H1 (cell line): ENCODE measurements around the gene RAB1B. TPM values are rescaled to one million over a fixed set of nuclear protein-coding genes. Genes with fewer than 3 reads are reported as not detected.

Source experiments
- CTCF ChIA-PET: fragments of 300-600 bp; sonication (Branson Sonifier 250); formaldehyde crosslinking; loops from one replicate; lab custom pipeline; 2021; ENCODE audit not compliant: partially characterized antibody; lab: Charles Lee
- POLR2A ChIA-PET: fragments of 300-600 bp; sonication (Branson Sonifier 250); formaldehyde crosslinking; loops from one replicate; lab custom pipeline; 2021; ENCODE audit warnings: inconsistent platforms; ENCODE audit not compliant: partially characterized antibody; lab: Charles Lee
- DNase-seq, 2 experiments: peaks; one replicate each; pipeline versions ENCODE4 v3.0.0 to v3.0.0-alpha.2; 2010 to 2022; ENCODE audit warnings: low spot score in 2 of 2, low read depth in 1 of 2, mixed read lengths in 1 of 2
- FAIRE-seq: peaks from 2 replicates; lab custom pipeline; 2011; peaks lifted over from hg19 to GRCh38; lab: Jason Lieb, UNC
- H2AFZ ChIP-seq: 2 replicates; pipeline ENCODE4 v1.8.1; 2012; ENCODE audit warnings: low read length, inconsistent platforms
- H2AK5ac ChIP-seq: 2 replicates; pipeline ENCODE4 v1.6.1; 2013; ENCODE audit warnings: low read depth, low read length
- H2BK120ac ChIP-seq: replicated peaks from 2 replicates; pipeline ENCODE3; 2013; ENCODE audit warnings: low read depth, low read length, inconsistent platforms
- H2BK12ac ChIP-seq: 2 replicates; pipeline ENCODE4 v1.6.1; 2013; ENCODE audit warnings: low read depth, low read length
- H2BK15ac ChIP-seq: 2 replicates; pipeline ENCODE4 v1.6.1; 2013; ENCODE audit warnings: low read length
- H2BK20ac ChIP-seq: 2 replicates; pipeline ENCODE4 v1.6.1; 2013; ENCODE audit warnings: low read length
- H2BK5ac ChIP-seq: 2 replicates; pipeline ENCODE4 v1.6.1; 2013; ENCODE audit warnings: low read depth, low read length
- H3K14ac ChIP-seq: 2 replicates; pipeline ENCODE4 v1.6.1; 2013; ENCODE audit warnings: inconsistent platforms; ENCODE audit not compliant: insufficient read length
- H3K18ac ChIP-seq: 2 replicates; pipeline ENCODE4 v1.6.1; 2013; ENCODE audit warnings: low read length; ENCODE audit errors: extremely low read depth
- H3K23ac ChIP-seq: 2 replicates; pipeline ENCODE4 v1.6.1; 2013; ENCODE audit warnings: inconsistent platforms; ENCODE audit not compliant: insufficient read length
- H3K23me2 ChIP-seq: 2 replicates; pipeline ENCODE4 v1.6.1; 2013; ENCODE audit warnings: low read depth, low read length
- H3K27ac ChIP-seq: 2 replicates; pipeline ENCODE4 v1.6.1; 2011; ENCODE audit warnings: low read depth, low read length, inconsistent platforms
- H3K27me3 ChIP-seq, 4 experiments: replicated peaks in 1 of 4; 1 replicate in 1 of 4; 2 replicates in 3 of 4; pipeline versions ENCODE4 v1.6.1 to v1.8.1; 2011 to 2013; ENCODE audit warnings: low read length in 3 of 4, mild to moderate bottlenecking in 3 of 4, inconsistent platforms in 2 of 4, mixed read lengths in 2 of 4, moderate library complexity in 1 of 4; ENCODE audit not compliant: control insufficient read depth in 3 of 4, insufficient read depth in 3 of 4; ENCODE audit errors: extremely low read depth in 1 of 4
- H3K36me3 ChIP-seq, 4 experiments: 2 replicates each; pipeline versions ENCODE4 v1.6.1 to v1.8.1; 2011 to 2013; ENCODE audit warnings: mild to moderate bottlenecking in 4 of 4, low read length in 3 of 4, moderate library complexity in 2 of 4, control low read depth in 1 of 4, inconsistent platforms in 1 of 4; ENCODE audit not compliant: insufficient read depth in 4 of 4, control insufficient read depth in 2 of 4
- H3K4ac ChIP-seq: replicated peaks from 2 replicates; pipeline ENCODE3; 2013; ENCODE audit warnings: low read length, low read depth, mixed read lengths, inconsistent platforms; ENCODE audit not compliant: insufficient read length
- H3K4me1 ChIP-seq, 4 experiments: replicated peaks in 1 of 4; 1 replicate in 1 of 4; 2 replicates in 3 of 4; pipeline versions ENCODE4 v1.6.1 to v1.8.1; 2011 to 2013; ENCODE audit warnings: low read length in 3 of 4, inconsistent platforms in 2 of 4, mixed read lengths in 1 of 4; ENCODE audit not compliant: insufficient read depth in 4 of 4, control insufficient read depth in 3 of 4
- H3K4me2 ChIP-seq, 2 experiments: 2 replicates each; pipeline versions ENCODE4 v1.6.1 to v1.8.1; 2011 to 2013; ENCODE audit warnings: low read depth in 2 of 2, low read length in 2 of 2, control low read depth in 1 of 2, inconsistent platforms in 1 of 2, mild to moderate bottlenecking in 1 of 2; ENCODE audit not compliant: insufficient read depth in 1 of 2
- H3K4me3 ChIP-seq, 4 experiments: fragments of 200-600, 300-600 bp in 1 of 4; sonication (generic), shearing (Covaris generic), sonication (Bioruptor Twin) in 1 of 4; 2 replicates each; pipeline versions ENCODE4 v1.5.1 to v1.8.1; 2011 to 2016; ENCODE audit warnings: low read length in 4 of 4, low read depth in 3 of 4, control low read depth in 2 of 4, inconsistent platforms in 2 of 4, mild to moderate bottlenecking in 2 of 4, mixed read lengths in 1 of 4, moderate library complexity in 1 of 4; ENCODE audit not compliant: insufficient read depth in 2 of 4; ENCODE audit errors: extremely low read depth in 1 of 4
- H3K56ac ChIP-seq: replicated peaks from 2 replicates; pipeline ENCODE3; 2013; ENCODE audit warnings: low read depth, mild to moderate bottlenecking, mixed read lengths, low read length, inconsistent platforms; ENCODE audit not compliant: insufficient read length
- H3K79me1 ChIP-seq: 2 replicates; pipeline ENCODE4 v1.6.1; 2013; ENCODE audit warnings: low read depth, low read length, control low read depth
- H3K79me2 ChIP-seq, 2 experiments: 2 replicates each; pipeline versions ENCODE4 v1.6.1 to v1.8.1; 2012 to 2013; ENCODE audit warnings: low read length in 2 of 2, mild to moderate bottlenecking in 2 of 2, inconsistent platforms in 1 of 2; ENCODE audit not compliant: insufficient read depth in 2 of 2, control insufficient read depth in 1 of 2
- H3K9ac ChIP-seq, 4 experiments: replicated peaks in 1 of 4; 1 replicate in 1 of 4; 2 replicates in 3 of 4; pipeline versions ENCODE4 v1.6.1 to v1.8.1; 2011 to 2013; ENCODE audit warnings: low read depth in 3 of 4, low read length in 3 of 4, control low read depth in 2 of 4, mild to moderate bottlenecking in 2 of 4, moderate library complexity in 2 of 4, inconsistent platforms in 1 of 4; ENCODE audit errors: extremely low read depth in 1 of 4
- H3K9me3 ChIP-seq, 2 experiments: 2 replicates each; pipeline versions ENCODE4 v1.6.1 to v1.8.1; 2012 to 2013; ENCODE audit warnings: mild to moderate bottlenecking in 2 of 2, moderate library complexity in 2 of 2, control low read depth in 1 of 2, inconsistent platforms in 1 of 2, low read depth in 1 of 2, low read length in 1 of 2, mixed read lengths in 1 of 2; ENCODE audit not compliant: insufficient read depth in 2 of 2
- H4K20me1 ChIP-seq, 2 experiments: replicated peaks in 1 of 2; 2 replicates each; pipeline versions ENCODE3 to v1.8.1; 2011 to 2013; ENCODE audit warnings: inconsistent platforms in 2 of 2, low read length in 2 of 2, mild to moderate bottlenecking in 1 of 2; ENCODE audit not compliant: insufficient read depth in 2 of 2, control insufficient read depth in 1 of 2
- H4K5ac ChIP-seq: 2 replicates; pipeline ENCODE4 v1.6.1; 2013; ENCODE audit warnings: low read length, low read depth, mixed read lengths, inconsistent platforms; ENCODE audit not compliant: insufficient read length
- H4K8ac ChIP-seq: 2 replicates; pipeline ENCODE4 v1.8.0; 2013; ENCODE audit warnings: mild to moderate bottlenecking, moderate library complexity, low read length, inconsistent platforms; ENCODE audit not compliant: insufficient read depth; ENCODE audit errors: extremely low read depth
- H4K91ac ChIP-seq: replicated peaks from 2 replicates; pipeline ENCODE3; 2013; ENCODE audit warnings: low read length, mixed read lengths, inconsistent platforms; ENCODE audit not compliant: insufficient read length
- ASH2L ChIP-seq: fragments of 200-600, 300-600 bp; sonication (generic); IDR thresholded peaks from one replicate; pipeline ENCODE4 v1.7.1; 2017; ENCODE audit warnings: low read length
- ATF2 ChIP-seq: IDR thresholded peaks from 2 replicates; pipeline ENCODE4 v1.6.1; 2012; ENCODE audit warnings: low read length, inconsistent platforms
- CBX8 ChIP-seq: fragments of 300-800, 300-1000 bp; sonication (generic); IDR thresholded peaks from 2 replicates; pipeline ENCODE4 v1.7.1; 2016; ENCODE audit warnings: low read depth, low read length, borderline replicate concordance
- HDAC6 ChIP-seq: IDR thresholded peaks from one replicate; pipeline ENCODE4 v1.7.1; 2012; ENCODE audit warnings: low read depth, mild to moderate bottlenecking, inconsistent platforms, low read length, moderate library complexity
- JUND ChIP-seq: IDR thresholded peaks from 2 replicates; pipeline ENCODE4 v1.6.1; 2011; ENCODE audit warnings: mild to moderate bottlenecking, improper control_type of control experiment, low read length
- KDM5A ChIP-seq: fragments of 200-600 bp; IDR thresholded peaks from 2 replicates; pipeline ENCODE4 v1.7.1; 2012; ENCODE audit warnings: mild to moderate bottlenecking, low read length, inconsistent platforms, mixed read lengths
- POU5F1 ChIP-seq: IDR thresholded peaks from 2 replicates; pipeline ENCODE4 v1.6.1; 2011; ENCODE audit warnings: low read depth, mild to moderate bottlenecking, low read length, moderate library complexity
- SIX5 ChIP-seq: IDR thresholded peaks from 2 replicates; pipeline ENCODE4 v1.6.1; 2011; ENCODE audit warnings: mild to moderate bottlenecking, low read depth, low read length
- SP1 ChIP-seq: IDR thresholded peaks from 2 replicates; pipeline ENCODE4 v1.6.1; 2011; ENCODE audit warnings: low read depth, low read length
- SRF ChIP-seq: IDR thresholded peaks from 2 replicates; pipeline ENCODE4 v1.6.1; 2011; ENCODE audit warnings: mild to moderate bottlenecking, low read depth, low read length, moderate library complexity
- WGBS, 2 experiments: shearing (Covaris generic) in 1 of 2; methylation state at CpG; one replicate each; pipeline versions ENCODE4 v1.1.6 to v1.1.7; 2013 to 2015; ENCODE audit warnings: low lambda C conversion rate in 2 of 2, mixed read lengths in 2 of 2, inconsistent platforms in 1 of 2, low coverage in 1 of 2, missing lambda C conversion rate in 1 of 2; ENCODE audit not compliant: insufficient replicate concordance in 2 of 2, insufficient coverage in 1 of 2, insufficient read length in 1 of 2; ENCODE audit errors: extremely low coverage in 1 of 2, missing lambda C conversion rate in 1 of 2; 5-methylcytosine and 5-hydroxymethylcytosine counted together
- polyA plus RNA-seq, 7 experiments: library from polyadenylated mRNA; depleted of rRNA in 3 of 7; stranded (reverse) in 5 of 7; unstranded in 2 of 7; fragments of >200 nt in 5 of 7; fragments of 200-250 nt in 2 of 7; gene quantifications; 1 replicate in 5 of 7; 2 replicates in 1 of 7; 4 replicates in 1 of 7; pipeline versions ENCODE4 v1.2.1 to v1.2.3, GENCODE V29; 2011 to 2013; ENCODE audit warnings: missing spikeins in 2 of 7, mixed read lengths in 2 of 7
- total RNA-seq: library from RNA; stranded (reverse); fragmentation: NEBNext Ultra II Directional; extraction: Animal tissue kit (Norgen Biotek cat#: 25700); gene quantifications from 2 replicates; pipeline ENCODE4 v1.2.1, GENCODE V29; 2021
- TF ChIP-seq, protein P1 (sequence below): IDR thresholded peaks from 2 replicates; pipeline ENCODE4 v1.6.1; 2012; ENCODE audit warnings: inconsistent platforms

Gene RAB1B
- total and polyA plus RNA-seq, 2 of the 8 experiments (the other 6 are each of a cell fraction or from before 2014, with no cell fraction given), result 100 to 217 TPM

DNA sequence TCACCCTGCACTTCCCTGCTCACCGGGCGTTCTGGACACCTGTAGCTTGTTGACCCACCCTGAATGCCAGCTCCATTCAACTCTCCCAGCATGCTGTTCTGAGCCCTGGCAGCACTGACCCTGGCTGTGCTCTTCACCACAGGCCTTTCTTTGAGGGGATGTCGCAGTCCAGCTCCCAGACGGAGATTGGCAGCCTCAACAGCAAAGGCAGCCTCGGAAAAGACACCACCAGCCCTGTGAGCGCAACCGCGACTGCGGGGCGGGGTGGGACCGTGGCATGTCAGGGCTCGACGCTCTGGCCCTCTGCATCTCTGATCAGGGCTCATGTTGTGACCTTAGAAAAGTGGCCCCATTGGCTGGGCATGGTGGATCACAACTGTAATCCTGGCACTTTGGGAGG lies 47.4 kb upstream of the RAB1B start:
- 97% methylated on average over 13 of the region's 13 CpGs; no CpG with 5 or more reads in 1 of the 2 experiments for WGBS, 2 experiments
- no peak overlapping the region for H2BK120ac ChIP-seq
- no peak overlapping the region for H3K27ac ChIP-seq
- no peak overlapping the region for H3K9ac ChIP-seq
- H4K91ac ChIP-seq, result no peak overlapping the region
- H2BK12ac ChIP-seq, result no peak overlapping the region
- no peak overlapping the region for H2BK5ac ChIP-seq
- no peaks in the 10 kb centered on the region for H3K79me1 ChIP-seq
- no peak overlapping the region for H4K5ac ChIP-seq
- H2BK15ac ChIP-seq, result no peak overlapping the region
- H3K23ac ChIP-seq, result no peak overlapping the region
- no peak for DNase-seq
- no peaks in the 10 kb centered on the region for H3K79me2 ChIP-seq
- ChIA-PET POLR2A (interaction anchor here (0.5 to 1.5 kb wide), 3 partner anchors 13 to 168 kb away, joined by 3 read pairs; no protein-coding TSS in a partner anchor), CTCF (interaction anchor here (1.0 to 10.1 kb wide), 9 partner anchors 8 to 170 kb away, joined by 3 to 123 read pairs (median 10); partner anchors contain the start of gene YIF1A)
- H3K4me2 ChIP-seq, result no peak overlapping the region
- no peak overlapping the region for H3K14ac ChIP-seq
- H2AK5ac ChIP-seq, result no peak overlapping the region
- no peaks in the 10 kb centered on the region for H3K27me3 ChIP-seq
- H3K23me2 ChIP-seq, result no peaks in the 10 kb centered on the region
- no peak overlapping the region for H2BK20ac ChIP-seq
- H3K56ac ChIP-seq, result no peak overlapping the region
- peaks cover 0 to 3% (median 0%) of the 10 kb centered on the region in 4 experiments; a peak in 3 of 8 replicates for H3K36me3 ChIP-seq
- H3K4ac ChIP-seq, result no peak overlapping the region
- H2AFZ ChIP-seq, result no peak overlapping the region
- peaks cover 0 to 2% (median 0%) of the 10 kb centered on the region in 4 experiments; a peak in 1 of 7 replicates for H3K4me1 ChIP-seq
- H3K4me3 ChIP-seq, result no peak overlapping the region
- no peak for FAIRE-seq
- H3K18ac ChIP-seq, result no peak overlapping the region
- peaks cover 1% of the 10 kb centered on the region in 2 experiments for H4K20me1 ChIP-seq
- H3K9me3 ChIP-seq, result no peaks in the 10 kb centered on the region
- H4K8ac ChIP-seq, result peak overlapping the region; percentile 43; the same call in 1 of the 2 replicates
- TF ChIP-seq SIX5 (no peak), SP1 (no peak), ATF2 (no peak), POU5F1 (no peak), HDAC6 (no peak), CBX8 (no peak), KDM5A (no peak), ASH2L (no peak), JUND (no peak), SRF (no peak)
- TF ChIP-seq, protein P1, sequence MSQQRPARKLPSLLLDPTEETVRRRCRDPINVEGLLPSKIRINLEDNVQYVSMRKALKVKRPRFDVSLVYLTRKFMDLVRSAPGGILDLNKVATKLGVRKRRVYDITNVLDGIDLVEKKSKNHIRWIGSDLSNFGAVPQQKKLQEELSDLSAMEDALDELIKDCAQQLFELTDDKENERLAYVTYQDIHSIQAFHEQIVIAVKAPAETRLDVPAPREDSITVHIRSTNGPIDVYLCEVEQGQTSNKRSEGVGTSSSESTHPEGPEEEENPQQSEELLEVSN, result no peak
